ENCODE measurements around the gene SIPA1.

DNA sequence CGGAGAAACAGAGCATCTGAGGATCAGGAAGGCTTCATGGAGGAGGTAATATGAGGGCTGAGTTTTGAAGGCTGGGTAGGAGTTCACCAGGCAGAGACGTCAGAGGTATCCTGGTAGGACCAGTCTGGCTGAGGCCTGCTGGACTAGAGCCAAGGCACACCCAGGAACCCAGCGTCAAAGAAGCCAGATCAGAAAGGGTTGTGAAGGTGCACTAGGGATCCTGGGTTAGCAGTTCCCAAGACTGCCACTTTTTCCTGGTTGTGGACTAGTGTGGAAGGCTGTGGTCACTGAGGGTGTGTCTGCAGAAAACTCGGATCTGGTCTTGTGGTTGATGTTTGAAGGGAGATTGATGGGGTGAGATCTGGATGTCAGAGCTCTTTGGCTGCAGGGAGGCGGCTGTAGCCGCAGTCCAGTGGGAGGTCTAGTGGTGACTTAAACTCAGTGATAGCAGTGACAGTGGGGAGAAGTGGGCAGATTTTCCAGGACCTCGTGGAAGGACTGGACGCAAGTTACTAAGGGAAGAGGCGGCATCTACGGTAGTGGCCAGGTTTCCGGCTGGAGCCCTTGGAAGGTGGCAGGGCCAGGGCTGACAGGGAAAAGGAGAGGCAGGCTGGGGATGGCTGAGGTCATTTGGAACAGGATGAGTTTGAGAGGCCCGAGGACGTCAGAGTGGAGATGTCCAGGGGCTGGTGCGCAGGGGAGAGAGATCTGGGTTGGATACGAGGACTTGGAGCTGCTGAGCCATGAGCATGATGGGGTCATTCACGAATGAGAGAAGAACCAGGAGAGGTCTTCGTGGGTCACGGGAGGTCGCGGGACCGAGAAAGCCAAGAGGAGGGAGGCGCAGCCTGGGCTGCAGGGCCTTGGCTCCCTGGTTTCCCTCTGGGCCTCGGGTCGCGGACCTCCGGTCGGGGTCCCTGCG, 13.9 kb downstream of the SIPA1 start:
- TF ChIP-seq, protein P1, sequence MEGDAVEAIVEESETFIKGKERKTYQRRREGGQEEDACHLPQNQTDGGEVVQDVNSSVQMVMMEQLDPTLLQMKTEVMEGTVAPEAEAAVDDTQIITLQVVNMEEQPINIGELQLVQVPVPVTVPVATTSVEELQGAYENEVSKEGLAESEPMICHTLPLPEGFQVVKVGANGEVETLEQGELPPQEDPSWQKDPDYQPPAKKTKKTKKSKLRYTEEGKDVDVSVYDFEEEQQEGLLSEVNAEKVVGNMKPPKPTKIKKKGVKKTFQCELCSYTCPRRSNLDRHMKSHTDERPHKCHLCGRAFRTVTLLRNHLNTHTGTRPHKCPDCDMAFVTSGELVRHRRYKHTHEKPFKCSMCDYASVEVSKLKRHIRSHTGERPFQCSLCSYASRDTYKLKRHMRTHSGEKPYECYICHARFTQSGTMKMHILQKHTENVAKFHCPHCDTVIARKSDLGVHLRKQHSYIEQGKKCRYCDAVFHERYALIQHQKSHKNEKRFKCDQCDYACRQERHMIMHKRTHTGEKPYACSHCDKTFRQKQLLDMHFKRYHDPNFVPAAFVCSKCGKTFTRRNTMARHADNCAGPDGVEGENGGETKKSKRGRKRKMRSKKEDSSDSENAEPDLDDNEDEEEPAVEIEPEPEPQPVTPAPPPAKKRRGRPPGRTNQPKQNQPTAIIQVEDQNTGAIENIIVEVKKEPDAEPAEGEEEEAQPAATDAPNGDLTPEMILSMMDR (IDR thresholded peaks at IDR 0.05): no peak
- TF ChIP-seq EP300 (IDR thresholded peaks at IDR 0.05): no peak

All from ovary (tissue), 3 donors.